ENCODE data around the gene ADK.

GRCh38 chr10:74642901-74643595 lies 492.0 kb downstream of the ADK start:
- TF ChIP-seq, protein P1, sequence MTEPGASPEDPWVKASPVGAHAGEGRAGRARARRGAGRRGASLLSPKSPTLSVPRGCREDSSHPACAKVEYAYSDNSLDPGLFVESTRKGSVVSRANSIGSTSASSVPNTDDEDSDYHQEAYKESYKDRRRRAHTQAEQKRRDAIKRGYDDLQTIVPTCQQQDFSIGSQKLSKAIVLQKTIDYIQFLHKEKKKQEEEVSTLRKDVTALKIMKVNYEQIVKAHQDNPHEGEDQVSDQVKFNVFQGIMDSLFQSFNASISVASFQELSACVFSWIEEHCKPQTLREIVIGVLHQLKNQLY (CRISPR knock-in tag; IDR thresholded peaks at IDR 0.05), result no peak
- TF ChIP-seq SRF (IDR thresholded peaks at IDR 0.05; ENCODE audit: low read depth, low read length) (no peak), ZNF280D (CRISPR knock-in tag; IDR thresholded peaks at IDR 0.05) (no peak), ZNF501 (CRISPR knock-in tag; IDR thresholded peaks at IDR 0.05) (no peak), ZNF563 (CRISPR knock-in tag; IDR thresholded peaks at IDR 0.05) (no peak), ZNF615 (CRISPR knock-in tag; IDR thresholded peaks at IDR 0.05; ENCODE audit: borderline replicate concordance) (no peak), POLR2A (IDR thresholded peaks at IDR 0.05; ENCODE audit: insufficient read depth in 1 of 2, low read depth in 2 of 2, low read length in 2 of 2) (no peak), HMGXB3 (CRISPR knock-in tag; IDR thresholded peaks at IDR 0.05; ENCODE audit: borderline replicate concordance) (no peak), POLR2AphosphoS5 (IDR thresholded peaks at IDR 0.05; ENCODE audit: low read depth, low read length) (no peak), ATF2 (CRISPR knock-in tag; IDR thresholded peaks at IDR 0.05) (no peak), ZBTB14 (CRISPR knock-in tag; IDR thresholded peaks at IDR 0.05) (no peak)
- TF ChIP-seq, protein P2, sequence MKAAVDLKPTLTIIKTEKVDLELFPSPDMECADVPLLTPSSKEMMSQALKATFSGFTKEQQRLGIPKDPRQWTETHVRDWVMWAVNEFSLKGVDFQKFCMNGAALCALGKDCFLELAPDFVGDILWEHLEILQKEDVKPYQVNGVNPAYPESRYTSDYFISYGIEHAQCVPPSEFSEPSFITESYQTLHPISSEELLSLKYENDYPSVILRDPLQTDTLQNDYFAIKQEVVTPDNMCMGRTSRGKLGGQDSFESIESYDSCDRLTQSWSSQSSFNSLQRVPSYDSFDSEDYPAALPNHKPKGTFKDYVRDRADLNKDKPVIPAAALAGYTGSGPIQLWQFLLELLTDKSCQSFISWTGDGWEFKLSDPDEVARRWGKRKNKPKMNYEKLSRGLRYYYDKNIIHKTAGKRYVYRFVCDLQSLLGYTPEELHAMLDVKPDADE (CRISPR knock-in tag; IDR thresholded peaks at IDR 0.05), result no peak
- TF ChIP-seq, protein P3, sequence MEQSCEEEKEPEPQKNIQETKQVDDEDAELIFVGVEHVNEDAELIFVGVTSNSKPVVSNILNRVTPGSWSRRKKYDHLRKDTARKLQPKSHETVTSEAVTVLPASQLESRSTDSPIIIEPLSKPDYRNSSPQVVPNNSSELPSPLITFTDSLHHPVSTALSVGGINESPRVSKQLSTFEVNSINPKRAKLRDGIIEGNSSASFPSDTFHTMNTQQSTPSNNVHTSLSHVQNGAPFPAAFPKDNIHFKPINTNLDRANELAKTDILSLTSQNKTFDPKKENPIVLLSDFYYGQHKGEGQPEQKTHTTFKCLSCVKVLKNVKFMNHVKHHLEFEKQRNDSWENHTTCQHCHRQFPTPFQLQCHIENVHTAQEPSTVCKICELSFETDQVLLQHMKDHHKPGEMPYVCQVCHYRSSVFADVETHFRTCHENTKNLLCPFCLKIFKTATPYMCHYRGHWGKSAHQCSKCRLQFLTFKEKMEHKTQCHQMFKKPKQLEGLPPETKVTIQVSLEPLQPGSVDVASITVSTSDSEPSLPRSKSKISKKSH (CRISPR knock-in tag; IDR thresholded peaks at IDR 0.05; ENCODE audit: borderline replicate concordance), result no peak
- TF ChIP-seq, protein P4, sequence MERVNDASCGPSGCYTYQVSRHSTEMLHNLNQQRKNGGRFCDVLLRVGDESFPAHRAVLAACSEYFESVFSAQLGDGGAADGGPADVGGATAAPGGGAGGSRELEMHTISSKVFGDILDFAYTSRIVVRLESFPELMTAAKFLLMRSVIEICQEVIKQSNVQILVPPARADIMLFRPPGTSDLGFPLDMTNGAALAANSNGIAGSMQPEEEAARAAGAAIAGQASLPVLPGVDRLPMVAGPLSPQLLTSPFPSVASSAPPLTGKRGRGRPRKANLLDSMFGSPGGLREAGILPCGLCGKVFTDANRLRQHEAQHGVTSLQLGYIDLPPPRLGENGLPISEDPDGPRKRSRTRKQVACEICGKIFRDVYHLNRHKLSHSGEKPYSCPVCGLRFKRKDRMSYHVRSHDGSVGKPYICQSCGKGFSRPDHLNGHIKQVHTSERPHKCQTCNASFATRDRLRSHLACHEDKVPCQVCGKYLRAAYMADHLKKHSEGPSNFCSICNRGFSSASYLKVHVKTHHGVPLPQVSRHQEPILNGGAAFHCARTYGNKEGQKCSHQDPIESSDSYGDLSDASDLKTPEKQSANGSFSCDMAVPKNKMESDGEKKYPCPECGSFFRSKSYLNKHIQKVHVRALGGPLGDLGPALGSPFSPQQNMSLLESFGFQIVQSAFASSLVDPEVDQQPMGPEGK (CRISPR knock-in tag; IDR thresholded peaks at IDR 0.05), result no peak
